DND-41 (cell line): ENCODE data around the gene TTC33.

Source experiments
- EZH2 ChIP-seq: IDR thresholded peaks from 3 replicates; pipeline ENCODE4 v1.6.1; 2012; ENCODE audit warnings: borderline replicate concordance, low read depth, mild to moderate bottlenecking, moderate library complexity, low read length, inconsistent platforms; ENCODE audit not compliant: severe bottlenecking
- TF ChIP-seq, protein P1 (sequence below): IDR thresholded peaks from 2 replicates; pipeline ENCODE4 v1.5.1; 2012; ENCODE audit warnings: borderline replicate concordance, low read length, moderate library complexity, mild to moderate bottlenecking; ENCODE audit not compliant: poor library complexity, severe bottlenecking; ENCODE audit errors: extremely low read depth

GRCh38 chr5:40667161-40667663, 88.5 kb downstream of the TTC33 start:
- TF ChIP-seq, protein P1, sequence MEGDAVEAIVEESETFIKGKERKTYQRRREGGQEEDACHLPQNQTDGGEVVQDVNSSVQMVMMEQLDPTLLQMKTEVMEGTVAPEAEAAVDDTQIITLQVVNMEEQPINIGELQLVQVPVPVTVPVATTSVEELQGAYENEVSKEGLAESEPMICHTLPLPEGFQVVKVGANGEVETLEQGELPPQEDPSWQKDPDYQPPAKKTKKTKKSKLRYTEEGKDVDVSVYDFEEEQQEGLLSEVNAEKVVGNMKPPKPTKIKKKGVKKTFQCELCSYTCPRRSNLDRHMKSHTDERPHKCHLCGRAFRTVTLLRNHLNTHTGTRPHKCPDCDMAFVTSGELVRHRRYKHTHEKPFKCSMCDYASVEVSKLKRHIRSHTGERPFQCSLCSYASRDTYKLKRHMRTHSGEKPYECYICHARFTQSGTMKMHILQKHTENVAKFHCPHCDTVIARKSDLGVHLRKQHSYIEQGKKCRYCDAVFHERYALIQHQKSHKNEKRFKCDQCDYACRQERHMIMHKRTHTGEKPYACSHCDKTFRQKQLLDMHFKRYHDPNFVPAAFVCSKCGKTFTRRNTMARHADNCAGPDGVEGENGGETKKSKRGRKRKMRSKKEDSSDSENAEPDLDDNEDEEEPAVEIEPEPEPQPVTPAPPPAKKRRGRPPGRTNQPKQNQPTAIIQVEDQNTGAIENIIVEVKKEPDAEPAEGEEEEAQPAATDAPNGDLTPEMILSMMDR = no peak
- TF ChIP-seq EZH2 = no peak
